A673 (cell line): ENCODE data around the gene SCYGR3.

Experiments used
- CTCF ChIP-seq: fragments of 300-800, 200-600 bp; sonication (generic); conservative IDR thresholded peaks from 2 replicates; pipeline ENCODE4 v1.5.1; 2017; ENCODE audit warnings: low read depth, mild to moderate bottlenecking, antibody characterized with exemption, low read length, moderate library complexity, mixed read lengths
- EZH2 ChIP-seq: fragments of 200-600 bp; sonication (generic); IDR thresholded peaks from 2 replicates; pipeline ENCODE4 v1.6.1; 2017; ENCODE audit warnings: borderline replicate concordance, low read depth, mild to moderate bottlenecking, mixed read lengths, antibody characterized with exemption, low read length; ENCODE audit not compliant: poor library complexity, severe bottlenecking

DNA sequence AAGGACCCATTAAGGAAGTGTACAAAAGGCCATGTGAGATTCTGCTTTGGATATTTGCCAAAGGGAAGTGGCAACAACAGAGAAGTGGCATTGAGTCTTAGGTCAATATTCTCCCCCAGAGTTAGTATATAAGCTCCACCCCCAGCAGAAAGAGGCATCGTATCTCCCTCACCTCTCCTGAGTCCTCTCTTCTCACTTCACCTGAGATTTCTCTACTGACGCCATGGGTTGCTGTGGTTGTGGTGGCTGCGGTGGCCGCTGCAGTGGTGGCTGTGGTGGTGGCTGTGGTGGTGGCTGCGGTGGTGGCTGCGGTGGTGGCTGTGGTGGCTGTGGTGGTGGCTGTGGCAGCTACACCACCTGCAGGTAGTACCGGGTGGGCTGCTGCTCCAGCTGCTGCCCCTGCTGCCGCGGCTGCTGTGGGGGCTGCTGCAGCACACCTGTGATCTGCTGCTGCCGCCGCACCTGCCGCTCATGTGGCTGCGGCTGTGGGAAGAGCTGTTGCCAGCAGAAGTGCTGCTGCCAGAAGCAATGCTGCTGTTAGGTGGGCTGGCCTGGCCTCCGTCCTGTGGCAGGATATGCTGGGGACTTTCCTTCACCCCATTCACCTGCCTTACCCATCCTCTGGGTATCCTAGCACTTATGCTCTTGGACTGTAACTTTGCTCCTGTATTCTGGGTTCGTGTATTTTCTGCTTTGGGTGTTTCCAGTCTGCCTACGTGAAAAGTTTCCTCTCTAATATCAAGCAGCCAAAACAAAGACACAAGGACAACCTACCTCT lies 5.9 kb downstream of the SCYGR3 start:
- TF ChIP-seq EZH2: no peak
- TF ChIP-seq CTCF: no peak
